Right lobe of liver (tissue), 6 donors: ENCODE data around the gene PCBP4. TPM values are rescaled to one million over a fixed set of nuclear protein-coding genes. Genes with fewer than 3 reads are reported as not detected.
"Not testable (repeated sequence)": the region's sequence is repeated elsewhere in the genome, so short reads cannot be mapped to it uniquely, and the experiment has no call there.

ENCODE experiments used
- ATAC-seq, 4 donors: fragments of 200-7000 bp; cut with Tn5 transposase; one replicate each; pipeline ENCODE4 v1.9.1; 2020; ENCODE audit warnings: mild to moderate bottlenecking in 4 of 4, moderate library complexity in 4 of 4
- DNase-seq, 3 donors: peaks; one replicate each; pipeline ENCODE4 v3.0.0-alpha.2; 2020
- H3K27ac ChIP-seq, 3 donors: fragments of 200-600 bp; one replicate each; pipeline ENCODE4 v1.8.0; 2022
- H3K27me3 ChIP-seq, 2 donors: fragments of 200-600 bp; one replicate each; pipeline ENCODE4 v1.8.0; 2022
- H3K36me3 ChIP-seq, 4 donors: fragments of 200-600 bp; sonication (generic) in 1 of 4; one replicate each; pipeline versions ENCODE4 v1.5.1 to v1.8.0; 2017 to 2022; ENCODE audit warnings: control low read depth in 1 of 4
- H3K4me1 ChIP-seq, 4 donors: fragments of 200-600 bp; sonication (generic) in 1 of 4; one replicate each; pipeline versions ENCODE4 v1.5.1 to v1.8.0; 2017 to 2022; ENCODE audit warnings: control low read depth in 1 of 4
- H3K4me3 ChIP-seq, 3 donors: fragments of 200-600 bp; one replicate each; pipeline ENCODE4 v1.8.0; 2022
- H3K9me3 ChIP-seq, 4 donors: fragments of 200-600 bp; sonication (generic) in 1 of 4; one replicate each; pipeline versions ENCODE4 v1.5.1 to v1.8.0; 2017 to 2022; ENCODE audit warnings: control low read depth in 1 of 4
- CTCF ChIP-seq, 4 donors: fragments of 200-600 bp in 3 of 4; fragments of 450-650 bp in 1 of 4; IDR thresholded peaks; one replicate each; pipeline versions ENCODE4 v1.5.1 to v1.8.0; 2016 to 2022; ENCODE audit warnings: antibody characterized with exemption in 4 of 4, mild to moderate bottlenecking in 2 of 4
- POLR2A ChIP-seq: fragments of 450-650 bp; IDR thresholded peaks from one replicate; pipeline ENCODE4 v1.6.1; 2017; ENCODE audit warnings: antibody characterized with exemption, mild to moderate bottlenecking
- WGBS: methylation state at CpG from one replicate; pipeline ENCODE4 v1.1.6; 2018; ENCODE audit warnings: low coverage, low lambda C conversion rate; ENCODE audit not compliant: insufficient coverage; ENCODE audit errors: missing lambda C conversion rate; 5-methylcytosine and 5-hydroxymethylcytosine counted together
- intact Hi-C, 2 donors: fragments of 100-400 bp; cut with DNase I; formaldehyde crosslinking; loops; one replicate each; pipeline versions ENCODE4 v1.11.2 to v1.14.1; 2022
- total RNA-seq, 6 experiments: library from RNA; depleted of rRNA in 2 of 6; stranded (reverse); fragments of >200 nt in 2 of 6; fragmentation: NEBNext Ultra II Directional in 3 of 6; extraction: Animal tissue kit (Norgen Biotek cat#: 25700) in 3 of 6; gene quantifications; one replicate each; pipeline versions ENCODE4 v1.1.0 to v1.2.4, GENCODE V29; 2016 to 2023
- donor health status: DM: no; HTN: yes; CAD: no.
- donor health status: DM: no; HTN: no; CAD: no.
- donor health status: DM: no; HTN: no; CAD: no.
- donor health status: DM: no; HTN: yes; CAD: no.
- donor health status: DM: no; HTN: yes; CAD: no.

PCBP4 gene
- total RNA-seq, 6 experiments from 2014 or later, result 6.5 to 19.2 (median 11.7) TPM

GRCh38 chr3:51992017-51992682 lies 24.9 kb upstream of the PCBP4 start:
- intact Hi-C loops, result no loop called here
- H3K27me3 ChIP-seq, result no peaks in the 10 kb centered on the region
- DNase-seq (peak in 1 of 3 donors; percentile 33), ATAC-seq (no peak)
- peaks cover 0 to 12% (median 4%) of the 10 kb centered on the region in 4 donors for H3K4me1 ChIP-seq
- no peak overlapping the region for H3K27ac ChIP-seq
- H3K9me3 ChIP-seq, result no peaks in the 10 kb centered on the region
- no peak overlapping the region for H3K4me3 ChIP-seq
- H3K36me3 ChIP-seq, result peaks cover 0 to 23% (median 8%) of the 10 kb centered on the region in 4 donors
- 81% methylated on average over 2 of the region's 3 CpGs for WGBS
- no peak for TF ChIP-seq POLR2A
- TF ChIP-seq CTCF (IDR thresholded peaks at IDR 0.05), result no peak

DNA sequence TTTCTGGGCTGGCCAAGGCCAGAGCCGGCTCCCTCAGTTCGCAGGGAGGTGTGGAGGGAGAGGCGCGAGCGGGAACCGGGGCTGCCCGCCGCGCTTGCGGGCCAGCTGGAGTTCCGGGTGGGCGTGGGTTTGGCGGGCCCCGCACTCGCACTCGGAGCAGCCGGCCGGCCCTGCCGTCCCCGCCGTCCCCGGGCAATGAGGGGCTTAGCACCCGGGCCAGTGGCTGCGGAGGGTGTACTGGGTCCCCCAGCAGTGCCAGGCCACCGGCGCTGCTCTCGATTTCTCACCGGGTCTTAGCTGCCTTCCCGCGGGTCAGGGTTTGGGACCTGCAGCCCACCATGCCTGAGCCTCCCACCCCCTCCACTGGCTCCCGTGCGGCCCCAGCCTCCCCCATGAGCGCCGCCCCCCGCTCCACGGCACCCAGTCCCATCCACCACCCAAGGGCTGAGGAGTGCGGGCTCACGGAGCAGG lies 23.3 kb upstream of the PCBP4 start:
- Histone ChIP-seq H3K36me3 (peaks cover 0 to 23% (median 8%) of the 10 kb centered on the region in 4 donors), H3K4me1 (peaks cover 0 to 13% (median 6%) of the 10 kb centered on the region in 4 donors)
- WGBS, result no CpG with 5 or more reads among the region's 38 CpGs
- H3K9me3 ChIP-seq, H3K27ac ChIP-seq, H3K27me3 ChIP-seq, DNase-seq, ATAC-seq, H3K4me3 ChIP-seq, intact Hi-C loops: not testable (repeated sequence)

DNA sequence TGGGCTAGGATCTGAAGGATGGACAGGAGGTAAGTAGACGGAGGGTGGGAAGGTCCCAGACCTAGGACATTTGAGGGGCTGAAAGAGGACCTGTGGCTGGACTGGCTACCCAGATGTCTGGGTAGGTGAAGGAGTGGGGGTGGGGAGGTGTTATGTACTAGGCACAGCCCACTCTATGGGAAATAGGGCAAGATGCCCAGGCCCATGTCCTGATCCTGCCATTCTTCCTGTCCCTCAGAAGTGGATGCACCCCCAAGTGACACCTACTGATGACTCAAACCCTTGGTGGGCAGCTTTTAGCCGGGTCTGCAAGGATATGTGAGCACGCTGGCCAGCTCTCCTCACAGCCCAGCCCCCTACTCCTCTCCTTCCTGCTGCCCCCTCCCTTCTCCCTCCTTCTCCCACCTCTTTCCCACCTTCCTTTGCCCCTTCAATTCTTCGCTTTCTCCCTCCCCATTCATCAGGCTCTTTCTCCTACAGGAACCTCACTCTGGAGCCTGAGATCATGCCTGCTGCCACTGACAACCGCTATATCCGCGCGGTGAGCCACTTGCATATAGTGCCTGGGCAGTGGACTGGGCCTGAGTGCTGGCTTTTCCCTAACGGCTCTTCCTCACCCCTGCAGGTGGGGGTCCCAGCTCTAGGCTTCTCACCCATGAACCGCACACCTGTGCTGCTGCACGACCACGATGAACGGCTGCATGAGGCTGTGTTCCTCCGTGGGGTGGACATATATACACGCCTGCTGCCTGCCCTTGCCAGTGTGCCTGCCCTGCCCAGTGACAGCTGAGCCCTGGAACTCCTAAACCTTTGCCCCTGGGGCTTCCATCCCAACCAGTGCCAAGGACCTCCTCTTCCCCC lies 21.3 kb upstream of the PCBP4 start:
- H3K9me3 ChIP-seq, result no peaks in the 10 kb centered on the region
- ATAC-seq (no peak), DNase-seq (peak in 1 of 3 donors; percentile 38)
- H3K4me1 ChIP-seq, result peaks cover 0 to 17% (median 3%) of the 10 kb centered on the region in 4 donors
- no peaks in the 10 kb centered on the region for H3K27me3 ChIP-seq
- 81% methylated on average over 9 of the region's 15 CpGs for WGBS
- no peak for TF ChIP-seq POLR2A
- no peak for TF ChIP-seq CTCF (IDR thresholded peaks at IDR 0.05)
- no peak overlapping the region for H3K27ac ChIP-seq
- intact Hi-C loops, result loop anchor here in 1 of 2 donors (5.0 kb wide), 1 partner anchor 46 kb away; the partner anchor contains the start of genes PARP3 and RRP9
- H3K36me3 ChIP-seq, result peaks cover 0 to 9% (median 0%) of the 10 kb centered on the region in 4 donors
- H3K4me3 ChIP-seq, result no peak overlapping the region

GRCh38 chr3:51987568-51987967 lies 20.3 kb upstream of the PCBP4 start:
- no peak overlapping the region for H3K27ac ChIP-seq
- DNase-seq (no peak), ATAC-seq (no peak)
- WGBS, result 88% methylated on average over 7 of the region's 7 CpGs
- no peaks in the 10 kb centered on the region for H3K27me3 ChIP-seq
- intact Hi-C loops, result loop anchor here in 1 of 2 donors (5.0 kb wide), 1 partner anchor 45 kb away; the partner anchor contains the start of genes PARP3 and RRP9
- H3K4me1 ChIP-seq, result peaks cover 0 to 17% (median 3%) of the 10 kb centered on the region in 4 donors
- peaks cover 0 to 3% (median 0%) of the 10 kb centered on the region in 4 donors for H3K36me3 ChIP-seq
- H3K4me3 ChIP-seq, result no peak overlapping the region
- H3K9me3 ChIP-seq, result no peaks in the 10 kb centered on the region
- TF ChIP-seq CTCF (IDR thresholded peaks at IDR 0.05), result no peak
- no peak for TF ChIP-seq POLR2A
